ENCODE results near the gene ZNF543. TPM values are rescaled to one million over a fixed set of nuclear protein-coding genes. Genes with fewer than 3 reads are reported as not detected.
"Not testable (repeated sequence)": the region's sequence is repeated elsewhere in the genome, so short reads cannot be mapped to it uniquely, and the experiment has no call there.

Gene ZNF543
- 10 to 100 TPM; 11.3 to 12.3 TPM for total RNA-seq
- 4.7 TPM for polyA plus RNA-seq (ENCODE audit: insufficient read depth, low read depth, low replicate concordance)
- long read RNA-seq, donor 1, partial matches to known transcripts, result 0 of 1 reads
- long read RNA-seq, donor 1, other reads (novel, unspliced or antisense), result 0 of 1 reads
- long read RNA-seq, donor 2, partial matches to known transcripts, result 0 of 1 reads
- long read RNA-seq, donor 2, other reads (novel, unspliced or antisense), result 0 of 1 reads

- Histone ChIP-seq H3K27me3 (no peaks in the 10 kb centered on the region), H3K27ac (peak within 1 kb of the TSS; percentile 83 to 90), H3K4me3 (peak within 1 kb of the TSS; percentile 91 to 94), H3K9me3 (no peaks in the 10 kb centered on the region), H3K4me1 (peaks cover 7% of the 10 kb centered on the region), H3K36me3 (ENCODE audit: low read depth, missing control alignments) (no peaks in the 10 kb centered on the region)
- DNase-seq, result peak; percentile 98
- TF ChIP-seq CTCF (IDR thresholded peaks at IDR 0.05) (no peak), POLR2A (IDR thresholded peaks at IDR 0.05) (no peak)
- 1% methylated on average over 22 to 70 of the region's 71 CpGs for WGBS, 2 donors
- intact Hi-C loops (cut with DNase I; ENCODE audit: low total_unique reads), result no loop called here
These were observed at the start of gene ZNF543 for GRCh38 chr19:57320180-57321084. TSS of gene ZNF543 (plus strand) at chr19:57320472. CDS start at chr19:57320854, 382 bp downstream.

GRCh38 chr19:57271280-57271679, 49.0 kb upstream of the ZNF543 start:
- Histone ChIP-seq H3K4me1 (no peaks in the 10 kb centered on the region), H3K27ac (no peak overlapping the region), H3K36me3 (ENCODE audit: low read depth, missing control alignments) (no peaks in the 10 kb centered on the region), H3K4me3 (no peak overlapping the region), H3K9me3 (no peaks in the 10 kb centered on the region), H3K27me3 (no peaks in the 10 kb centered on the region)
- DNase-seq, result no peak
- 95 to 98% methylated on average over 8 of the region's 8 CpGs for WGBS, 2 donors
- intact Hi-C loops (cut with DNase I; ENCODE audit: low total_unique reads), result no loop called here
- TF ChIP-seq CTCF (IDR thresholded peaks at IDR 0.05) (no peak), POLR2A (IDR thresholded peaks at IDR 0.05) (no peak)

GRCh38 chr19:57273014-57273413, 47.3 kb upstream of the ZNF543 start:
- Histone ChIP-seq H3K4me1 (no peaks in the 10 kb centered on the region), H3K27ac (no peak overlapping the region), H3K9me3 (no peaks in the 10 kb centered on the region), H3K4me3 (no peak overlapping the region), H3K36me3 (ENCODE audit: low read depth, missing control alignments) (no peaks in the 10 kb centered on the region), H3K27me3 (no peaks in the 10 kb centered on the region)
- WGBS, 2 donors, result 25 to 92% methylated on average over 1 of the region's 1 CpG
- intact Hi-C loops (cut with DNase I; ENCODE audit: low total_unique reads), result no loop called here
- TF ChIP-seq CTCF (IDR thresholded peaks at IDR 0.05) (no peak), POLR2A (IDR thresholded peaks at IDR 0.05) (no peak)
- no peak for DNase-seq

- TF ChIP-seq POLR2A (IDR thresholded peaks at IDR 0.05), result no peak
- no peak for TF ChIP-seq CTCF (IDR thresholded peaks at IDR 0.05)
These were observed 43.8 kb upstream of the ZNF543 start for GRCh38 chr19:57276430-57276829.

GRCh38 chr19:57278481-57278880, 41.8 kb upstream of the ZNF543 start:
- intact Hi-C loops (cut with DNase I; ENCODE audit: low total_unique reads); H3K36me3 ChIP-seq (ENCODE audit: low read depth, missing control alignments); DNase-seq; H3K9me3 ChIP-seq; H3K4me3 ChIP-seq; H3K27me3 ChIP-seq; H3K27ac ChIP-seq: not testable (repeated sequence)
- H3K4me1 ChIP-seq, result peaks cover 16% of the 10 kb centered on the region
- WGBS, 2 donors, result 56 to 76% methylated on average over 2 of the region's 2 CpGs

More at GRCh38 chr19:57276430-57276829, 43.8 kb upstream of the ZNF543 start:
- Histone ChIP-seq H3K27ac (no peak overlapping the region), H3K9me3 (no peaks in the 10 kb centered on the region), H3K27me3 (no peaks in the 10 kb centered on the region), H3K4me1 (peaks cover under 1% of the 10 kb centered on the region), H3K36me3 (ENCODE audit: low read depth, missing control alignments) (no peaks in the 10 kb centered on the region), H3K4me3 (no peak overlapping the region)
- 48 to 62% methylated on average over 1 of the region's 1 CpG for WGBS, 2 donors
- intact Hi-C loops (cut with DNase I; ENCODE audit: low total_unique reads), result no loop called here
- DNase-seq, result no peak
